Activated CD4-positive, alpha-beta T cell treated with anti-CD3 and anti-CD28 coated beads for 4 hours (primary cell): ENCODE measurements around the gene SMYD3.
"Not testable (repeated sequence)": the region's sequence is repeated elsewhere in the genome, so short reads cannot be mapped to it uniquely, and the experiment has no call there.

Experiments
- DNase-seq, 2 donors: peaks; one replicate each; pipeline ENCODE4 v3.0.0-alpha.2; 2020

SMYD3 gene

DNA sequence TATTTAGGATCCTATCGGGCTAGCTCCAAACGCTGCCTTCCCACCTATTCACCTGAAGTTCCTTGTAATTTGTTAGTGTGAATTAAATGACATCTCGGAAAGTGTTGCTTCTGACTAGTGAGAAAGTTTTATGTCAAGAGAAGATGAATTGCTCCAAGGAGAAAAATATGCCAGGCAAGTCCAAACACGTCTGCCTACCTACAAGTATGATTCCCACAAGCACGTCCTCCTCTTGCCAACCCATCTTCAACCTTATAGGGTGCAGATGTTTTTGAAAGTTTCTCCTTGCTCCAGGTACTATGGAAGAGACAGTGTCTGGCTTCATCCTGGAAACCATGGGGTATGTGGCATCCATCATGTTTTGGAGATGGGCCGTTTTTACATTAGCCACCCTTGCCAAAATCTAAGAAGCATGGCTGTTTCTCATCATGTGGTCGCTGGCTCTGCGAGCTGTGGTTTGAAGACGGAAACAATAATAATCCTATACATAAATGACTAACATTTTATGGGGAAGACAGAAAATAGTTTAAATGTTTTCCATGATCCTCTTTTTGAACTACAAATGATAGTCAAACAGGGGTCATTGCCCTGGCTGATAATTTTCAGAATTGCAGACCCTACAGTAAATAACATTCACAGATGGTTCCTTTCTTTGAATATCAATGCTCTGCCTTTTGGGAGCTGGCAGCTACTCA, 505.8 kb downstream of the SMYD3 start:
- DNase-seq: no peak

DNA sequence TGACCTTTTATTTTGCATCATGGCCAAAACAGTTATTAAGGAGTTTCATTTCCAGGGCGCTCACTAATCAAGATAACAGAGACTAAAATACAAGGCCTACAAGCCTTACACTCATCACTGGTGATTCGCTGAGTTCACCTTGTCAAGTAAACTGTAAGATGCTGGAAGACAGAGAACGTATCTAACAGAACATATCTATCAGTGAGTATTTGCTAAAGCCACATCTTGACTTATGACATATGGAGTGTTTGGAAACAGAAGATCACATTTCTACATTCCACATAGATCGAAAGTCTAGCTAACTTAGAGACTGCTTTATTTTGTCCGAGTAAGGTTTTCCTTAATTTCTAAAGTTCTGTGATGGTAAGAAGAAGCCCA, 506.5 kb downstream of the SMYD3 start:
- DNase-seq: no peak

DNA sequence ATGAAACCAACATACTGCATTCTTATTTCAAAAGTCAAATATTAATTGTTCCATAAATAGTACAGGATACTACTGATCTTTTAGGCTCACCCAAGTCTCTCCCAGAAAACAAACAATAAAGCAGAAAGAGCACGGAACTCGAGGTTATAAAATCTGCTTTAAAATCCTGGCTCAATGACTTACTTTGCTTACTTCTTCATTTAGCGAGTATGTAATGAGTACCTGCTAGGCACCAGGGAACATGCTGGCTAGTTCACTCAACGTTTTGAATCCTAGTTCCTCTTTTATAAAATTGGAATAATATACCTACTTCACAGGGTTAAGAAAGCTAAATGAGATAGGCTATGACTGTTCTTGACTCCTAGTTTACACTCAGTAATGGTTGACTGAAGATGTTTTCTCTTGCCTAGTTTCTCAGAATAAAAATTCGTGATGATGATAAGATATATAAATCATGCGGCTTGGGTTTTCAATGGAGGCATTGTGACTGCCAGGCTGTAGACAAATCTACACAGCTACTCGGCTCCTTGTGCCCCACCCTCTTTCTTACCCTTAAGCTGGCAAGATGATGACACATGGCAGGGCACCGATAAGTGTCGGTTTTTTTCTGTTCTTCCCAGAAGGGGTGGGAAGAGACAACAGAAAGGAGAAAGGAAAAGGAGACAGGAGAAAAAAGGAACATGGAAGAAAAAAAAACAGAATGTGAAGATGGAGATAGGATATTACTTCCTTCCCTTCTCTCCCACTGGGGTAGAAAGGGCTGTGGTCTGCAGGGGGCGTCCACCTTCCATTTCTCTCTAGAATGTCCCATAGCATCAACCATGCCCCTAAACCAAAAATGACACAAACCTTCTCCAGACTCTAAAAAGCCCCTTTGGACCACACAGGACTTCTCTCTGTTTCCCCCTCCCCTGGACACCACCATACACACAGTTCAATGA, 507.1 kb downstream of the SMYD3 start:
- no peak for DNase-seq

DNA sequence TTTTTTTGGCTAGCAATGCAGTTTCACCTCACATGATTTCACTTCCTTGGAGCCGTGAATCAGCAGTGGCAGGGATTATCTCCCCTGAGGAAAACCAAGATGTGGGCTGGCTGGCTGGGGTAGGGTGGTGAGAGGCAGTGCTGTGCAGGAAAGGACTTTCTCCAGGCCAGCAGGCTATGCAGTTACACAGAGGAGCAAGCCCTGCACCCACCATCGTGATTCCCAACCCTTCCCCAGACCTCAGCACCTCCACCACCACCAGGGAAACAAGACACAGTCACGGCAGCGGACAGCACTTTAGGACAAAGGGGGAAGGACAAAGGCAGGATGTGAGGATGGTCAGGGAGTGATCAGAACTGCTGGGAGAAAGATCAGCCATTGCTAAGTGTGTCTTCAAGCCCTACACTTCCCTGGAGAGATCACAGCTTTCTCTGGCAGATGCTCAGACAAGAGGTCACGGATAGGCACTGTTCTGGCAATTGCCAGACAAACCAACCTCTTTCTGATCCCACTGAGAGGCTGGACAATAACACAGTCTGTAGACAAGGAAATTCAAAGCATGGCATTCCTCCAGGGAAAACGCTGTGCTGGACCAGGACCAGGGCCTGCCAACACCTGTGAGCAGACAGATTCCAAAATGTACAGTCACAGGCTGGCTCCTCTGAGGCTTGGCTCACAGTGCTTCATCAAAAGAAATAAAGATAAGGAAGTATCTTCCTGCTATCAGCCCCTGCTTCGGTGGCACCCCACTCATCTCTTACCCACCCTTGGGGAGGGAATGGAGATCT, 509.4 kb downstream of the SMYD3 start:
- DNase-seq: no peak

DNA sequence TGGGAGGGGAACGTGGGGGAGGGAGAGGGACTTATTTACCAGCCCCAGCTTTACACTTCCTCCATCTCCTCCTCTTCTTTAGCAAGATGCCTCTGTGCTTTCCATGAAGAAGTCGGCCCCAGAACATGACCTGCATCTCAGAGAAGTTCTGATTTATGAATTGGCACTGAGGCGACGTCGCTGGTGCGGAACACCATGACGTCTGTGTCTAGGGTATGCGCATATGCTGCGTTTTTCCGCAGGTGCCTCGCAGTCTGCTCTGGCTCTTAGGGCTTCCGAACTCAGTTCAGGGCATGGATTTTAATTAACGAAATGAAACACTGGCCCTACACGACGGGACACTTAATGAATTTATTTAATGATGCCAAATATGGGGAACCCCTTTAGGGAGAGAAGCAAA, 510.3 kb downstream of the SMYD3 start:
- DNase-seq: no peak

DNA sequence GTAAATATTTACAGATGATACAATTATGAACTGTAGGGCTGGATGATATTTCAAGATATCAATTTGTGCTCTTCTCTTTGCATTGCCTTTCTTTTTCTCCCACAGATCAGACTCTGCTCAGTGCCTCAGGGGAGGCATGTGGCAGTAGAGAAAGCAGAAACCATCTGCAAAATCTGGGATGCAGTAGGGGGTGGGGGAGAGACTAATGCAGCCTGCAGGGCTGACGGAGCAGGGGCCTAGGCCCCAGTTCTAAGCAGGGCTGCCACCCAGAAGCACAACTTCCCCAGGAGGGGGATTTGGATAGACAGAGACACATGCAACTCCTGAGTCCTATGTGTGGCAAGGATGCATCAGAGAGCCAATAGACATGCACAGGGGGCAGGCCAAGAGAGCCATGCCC, 511.6 kb downstream of the SMYD3 start:
- no peak for DNase-seq

DNA sequence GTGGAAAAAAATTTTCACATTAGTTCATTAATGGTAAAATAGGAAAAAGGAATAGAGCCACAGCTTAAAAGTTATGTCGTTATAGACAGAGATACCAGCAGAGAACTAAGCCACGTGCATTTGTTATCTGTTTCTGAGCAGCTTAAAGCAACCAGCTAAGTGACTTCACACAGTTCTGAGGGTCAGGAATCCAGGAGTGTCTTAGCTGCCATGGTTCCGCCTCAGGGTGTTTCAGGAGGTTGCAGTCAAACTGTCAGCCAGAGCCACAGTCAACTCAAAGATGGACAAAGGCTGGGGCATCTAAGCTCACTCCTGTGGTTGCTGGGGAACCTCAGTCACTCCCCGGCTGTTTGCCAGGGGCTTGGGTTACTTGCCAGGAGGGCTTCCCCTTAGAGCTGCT, 515.8 kb downstream of the SMYD3 start:
- DNase-seq: no peak

DNA sequence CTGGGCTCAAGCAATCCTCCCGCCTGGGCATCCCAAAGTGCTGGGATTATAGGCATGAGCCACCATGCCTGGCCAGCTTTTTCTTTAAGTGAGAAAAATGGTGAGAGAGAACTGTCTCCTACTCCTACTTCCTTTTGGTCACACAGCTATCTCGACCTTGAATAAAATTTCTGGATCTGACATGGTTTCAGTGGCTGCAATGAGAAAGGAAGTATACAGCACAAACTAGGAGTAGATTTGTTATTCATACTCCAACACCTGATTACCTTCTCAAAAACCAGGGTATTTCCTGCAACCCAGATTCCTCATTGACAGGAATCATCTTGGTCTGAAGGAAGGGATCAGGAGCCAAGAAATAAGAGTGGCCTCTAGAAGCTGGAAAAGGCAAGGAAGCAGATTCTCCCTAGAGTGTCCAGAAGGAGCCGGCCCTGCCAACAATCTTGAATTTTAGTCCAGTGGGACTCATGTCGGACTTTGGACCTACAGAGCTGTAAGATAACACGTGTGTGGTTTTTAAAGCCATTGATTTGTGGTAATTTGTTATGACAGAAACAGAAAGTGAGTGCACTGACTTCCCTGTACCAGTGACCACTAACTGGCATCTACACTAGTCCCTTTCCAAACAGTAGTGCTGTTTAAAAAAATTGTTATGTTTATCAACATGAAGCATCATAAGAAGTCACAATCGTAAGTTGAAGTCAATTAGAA, 516.6 kb downstream of the SMYD3 start:
- no peak for DNase-seq

DNA sequence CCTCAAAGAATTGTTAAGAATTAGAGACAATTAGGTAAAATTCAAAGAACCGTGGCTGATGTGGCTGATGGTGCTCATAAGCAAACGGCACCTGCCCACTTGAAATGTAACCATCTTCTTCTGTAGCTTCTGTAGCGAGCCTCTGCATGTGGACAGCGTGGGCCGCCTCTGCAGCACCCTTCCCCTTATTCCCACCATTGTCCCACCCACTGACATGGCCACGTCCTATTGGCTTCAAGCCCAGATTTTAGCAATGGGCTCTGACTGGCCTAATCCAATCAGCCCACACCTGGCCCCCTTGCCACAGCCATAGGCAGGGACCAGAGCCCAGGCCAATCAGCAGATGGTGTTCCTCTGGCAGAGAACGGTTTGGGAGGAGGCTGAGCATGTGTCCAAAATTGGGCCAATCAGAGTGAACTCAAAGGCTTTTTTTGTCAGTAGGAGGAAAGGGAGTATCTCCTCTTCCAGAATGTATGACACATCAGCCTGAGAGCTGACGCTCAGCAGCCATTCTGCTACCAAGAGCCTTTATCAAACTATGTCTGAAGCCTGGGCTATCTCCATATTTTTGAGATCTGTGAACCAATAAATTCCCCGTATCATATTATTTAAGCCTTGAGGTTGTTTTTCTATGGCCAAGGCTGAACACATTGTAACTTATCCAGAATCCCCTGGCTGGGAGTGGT, 518.5 kb downstream of the SMYD3 start:
- no peak for DNase-seq

DNA sequence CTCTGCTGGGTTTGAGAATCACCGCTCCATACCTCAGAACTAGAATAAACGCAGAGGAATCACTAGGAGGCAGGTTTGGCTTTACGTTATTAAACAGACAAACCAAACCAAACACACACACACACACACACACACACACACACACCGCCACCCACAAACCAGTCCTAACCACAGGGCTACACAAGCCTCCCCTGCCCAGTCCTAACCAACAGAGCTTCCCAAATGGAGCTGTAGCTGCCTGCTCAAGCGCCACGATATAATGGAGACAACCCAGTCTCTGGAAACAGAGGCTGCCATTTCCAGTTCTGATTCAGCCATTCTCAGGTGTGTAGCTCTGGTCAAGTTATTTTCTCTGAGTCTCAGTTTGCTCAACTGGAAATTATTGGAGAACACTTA, 519.1 kb downstream of the SMYD3 start:
- no peak for DNase-seq

DNA sequence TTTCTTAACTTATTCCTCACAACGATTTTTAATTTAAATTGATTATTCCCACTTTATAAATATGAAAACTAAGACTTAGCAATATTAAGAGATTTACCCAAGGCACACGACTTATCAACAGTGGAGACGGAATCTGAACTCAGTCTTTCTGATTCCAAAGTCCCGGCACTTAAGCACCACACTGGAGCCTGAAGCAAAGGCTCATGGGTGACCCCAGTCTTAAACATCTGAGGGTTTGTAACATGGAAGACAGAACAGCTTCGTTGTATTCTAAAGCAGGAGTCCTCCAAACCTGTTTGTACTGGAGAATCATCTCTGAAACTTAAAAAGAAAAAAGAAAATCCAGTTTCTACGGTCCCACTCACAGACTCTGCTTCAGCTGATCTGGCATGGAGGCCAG, 519.5 kb downstream of the SMYD3 start:
- no peak for DNase-seq

DNA sequence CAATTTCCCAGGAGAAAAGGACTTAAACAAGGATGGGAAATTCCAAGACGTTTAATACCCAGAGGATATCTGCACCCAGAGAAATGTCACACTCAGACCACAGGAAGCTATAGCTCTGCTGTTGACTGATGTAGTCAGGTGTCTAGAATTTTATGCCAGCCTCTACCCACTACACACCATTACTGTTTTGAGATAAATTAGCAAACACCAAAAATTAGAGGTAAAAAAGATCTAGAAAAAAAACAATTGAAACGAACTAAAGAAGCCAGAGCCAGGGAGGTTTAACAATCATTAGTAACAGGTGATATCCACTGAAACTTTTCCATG, 519.9 kb downstream of the SMYD3 start:
- DNase-seq: no peak

DNA sequence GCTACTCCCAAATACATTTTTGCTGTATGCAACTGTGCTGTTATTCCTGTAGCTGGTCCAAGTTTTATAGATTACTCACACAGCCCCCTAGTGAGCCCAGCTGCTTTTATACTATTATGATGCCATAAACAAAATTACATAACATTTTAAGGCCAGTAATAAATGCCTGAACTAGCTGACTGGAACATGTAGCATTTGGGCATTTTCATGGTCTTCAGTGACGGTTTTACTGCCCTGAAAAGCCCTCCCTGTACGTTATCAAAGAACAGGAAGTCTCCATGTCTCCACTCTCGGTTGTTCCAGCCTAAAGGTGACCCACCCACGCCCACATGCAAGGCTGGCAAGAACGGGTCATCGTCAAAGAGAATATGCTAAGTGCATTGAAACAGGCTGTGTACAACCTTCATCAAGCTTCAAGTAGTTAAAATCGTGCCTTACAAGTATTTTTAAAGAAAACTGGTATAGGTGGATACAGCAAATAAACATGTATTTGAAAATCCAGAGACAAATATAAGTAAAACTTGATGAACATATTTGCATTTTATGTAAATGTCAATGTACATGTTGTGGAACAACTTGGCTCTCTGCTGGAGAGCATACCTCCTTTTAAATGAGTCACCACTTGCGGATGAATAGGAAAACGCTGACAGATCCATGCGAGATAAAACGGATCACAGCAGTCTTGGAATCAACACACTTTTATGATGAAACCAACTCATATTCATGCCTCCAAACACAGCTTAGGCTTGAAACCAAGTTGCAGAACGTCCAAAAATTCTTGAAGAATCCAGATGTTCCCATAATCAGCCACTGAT, 520.5 kb downstream of the SMYD3 start:
- DNase-seq: no peak

DNA sequence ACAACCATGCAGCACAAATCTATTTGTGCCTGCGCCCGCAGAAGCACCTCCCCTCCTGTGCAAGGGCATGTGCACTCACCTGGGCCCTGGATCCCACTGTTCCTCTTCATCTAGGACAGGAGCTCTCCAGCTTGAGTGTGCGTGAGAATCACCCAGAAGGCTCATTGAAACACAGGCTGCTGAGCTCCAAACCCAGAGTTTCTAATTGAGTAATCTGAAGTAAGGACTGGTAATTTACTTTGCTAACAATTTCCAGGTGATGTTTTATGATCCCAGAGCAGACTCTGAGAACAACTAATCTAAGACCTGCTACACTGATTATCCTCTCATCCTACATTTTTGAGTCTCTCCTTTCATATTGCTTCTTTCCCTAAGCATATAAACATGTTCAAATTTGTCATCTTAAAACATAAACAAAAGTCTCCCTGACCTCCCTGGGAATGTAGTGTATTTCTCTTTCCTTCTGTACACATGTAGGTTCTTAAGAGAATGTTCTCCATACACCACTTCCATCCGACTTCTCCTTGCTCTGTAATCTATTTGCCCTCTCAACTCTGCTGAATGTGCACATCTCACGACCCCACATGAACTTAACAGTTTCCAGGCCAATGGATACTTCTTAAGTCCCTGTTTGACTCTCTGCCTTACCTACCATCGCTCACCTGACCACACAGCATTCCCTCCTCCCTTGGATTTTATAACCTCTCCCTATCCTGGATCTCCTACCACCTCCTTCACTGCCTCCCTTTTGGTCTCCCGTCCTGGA, 522.5 kb downstream of the SMYD3 start:
- DNase-seq: no peak

DNA sequence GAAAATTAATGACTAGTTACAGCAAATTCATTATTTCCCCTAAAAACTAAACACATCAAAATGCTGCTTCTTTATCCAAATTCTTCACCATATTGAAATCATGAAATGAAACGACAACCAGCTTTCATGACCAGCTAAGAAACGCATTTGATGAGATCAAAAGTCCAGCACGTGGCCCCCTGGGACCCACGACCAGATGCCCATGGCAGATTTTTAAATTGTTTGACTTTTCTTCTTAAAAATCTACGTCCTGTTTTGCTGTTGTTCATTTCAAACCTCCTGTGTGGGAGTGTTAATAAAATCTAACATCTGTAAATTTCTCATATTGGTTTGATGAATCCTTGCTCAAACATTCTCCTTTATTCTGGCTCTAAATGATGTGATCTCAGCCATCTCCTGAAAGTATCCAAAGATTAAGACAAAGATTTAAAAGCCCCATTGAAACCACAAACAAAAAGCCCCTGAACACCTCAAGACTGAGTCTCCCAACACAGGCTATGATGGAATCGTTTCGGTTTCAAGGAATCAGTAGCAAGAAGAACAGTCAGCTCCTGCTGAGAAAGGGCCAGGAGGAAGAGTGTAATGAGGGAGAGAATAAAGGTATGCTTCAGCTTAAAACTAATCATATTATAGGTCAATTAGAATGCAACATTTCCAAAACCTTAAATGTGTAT, 523.6 kb downstream of the SMYD3 start:
- no peak for DNase-seq

DNA sequence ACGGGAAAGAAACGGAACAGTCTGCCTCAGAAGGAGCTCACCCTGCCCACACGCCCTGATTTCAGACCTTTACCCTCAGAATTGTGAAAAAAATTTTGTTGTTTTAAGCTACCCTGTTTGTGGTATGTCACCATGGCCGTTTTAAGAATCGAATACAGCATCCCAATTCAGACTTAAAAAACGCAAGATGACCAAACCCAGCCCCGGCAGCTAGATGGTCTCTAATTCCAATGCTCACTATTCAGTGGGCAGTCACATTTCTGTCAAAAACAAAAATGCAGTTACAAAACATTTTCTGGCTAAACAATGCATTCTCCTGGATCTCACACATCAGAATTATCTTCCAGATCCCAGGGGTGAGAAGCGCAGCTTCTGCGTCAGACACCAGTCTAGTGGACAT, 527.5 kb downstream of the SMYD3 start:
- no peak for DNase-seq

DNA sequence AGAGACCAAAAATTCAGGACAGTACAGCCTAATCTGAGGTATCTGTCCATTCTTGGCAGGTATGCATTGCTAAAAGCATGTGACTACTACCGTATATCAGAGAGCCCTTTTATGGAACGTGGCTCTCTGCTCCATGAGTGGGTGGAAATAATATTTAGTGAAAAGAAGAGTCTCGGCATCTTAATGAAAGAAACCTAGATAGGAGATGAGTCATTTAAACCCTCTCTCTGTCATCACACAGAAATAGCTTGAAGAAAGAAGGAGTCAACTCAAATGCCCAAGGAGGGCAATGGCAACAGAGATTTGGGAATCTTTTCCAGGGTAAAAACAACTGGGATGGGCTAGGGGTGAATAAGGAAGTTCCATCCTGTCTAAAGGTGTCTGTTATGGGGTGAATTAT, 528.2 kb downstream of the SMYD3 start:
- no peak for DNase-seq

DNA sequence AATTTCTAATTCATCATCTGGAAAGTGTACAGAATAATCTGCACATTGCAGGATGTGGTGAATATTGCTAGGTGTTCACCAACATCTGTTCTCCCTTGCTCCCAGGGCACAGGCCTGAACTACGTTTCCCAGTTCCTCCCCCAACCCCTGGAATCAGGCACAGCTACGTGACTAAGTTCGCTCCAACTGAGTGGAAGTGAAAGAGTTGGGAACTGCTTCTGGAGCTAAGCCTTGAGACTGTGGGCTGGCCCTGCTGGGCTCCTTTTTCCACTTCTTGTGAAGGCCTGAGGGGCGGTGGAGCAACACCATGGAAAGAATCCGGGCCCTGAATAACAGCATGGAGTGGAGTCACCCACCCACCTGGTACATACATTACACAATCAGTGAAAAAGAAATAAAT, 534.6 kb downstream of the SMYD3 start:
- DNase-seq: no peak

DNA sequence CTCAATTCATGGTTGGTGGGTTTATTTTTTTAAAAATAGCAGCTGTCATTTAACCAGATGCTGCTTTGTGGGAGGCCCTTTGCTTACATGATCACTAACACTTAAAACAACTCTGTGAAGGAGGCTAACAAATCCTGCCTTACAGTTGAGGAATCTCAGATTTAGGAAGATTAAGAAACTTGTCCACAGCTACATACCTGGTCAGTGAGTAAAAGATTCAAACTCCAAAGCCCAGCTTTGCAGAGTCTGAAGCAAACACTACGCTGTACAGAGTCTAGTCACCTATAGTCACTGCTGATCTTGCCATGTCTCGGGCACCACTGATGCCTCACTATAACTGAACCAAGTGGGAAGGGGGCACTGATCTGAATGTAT, 535.4 kb downstream of the SMYD3 start:
- DNase-seq: no peak

DNA sequence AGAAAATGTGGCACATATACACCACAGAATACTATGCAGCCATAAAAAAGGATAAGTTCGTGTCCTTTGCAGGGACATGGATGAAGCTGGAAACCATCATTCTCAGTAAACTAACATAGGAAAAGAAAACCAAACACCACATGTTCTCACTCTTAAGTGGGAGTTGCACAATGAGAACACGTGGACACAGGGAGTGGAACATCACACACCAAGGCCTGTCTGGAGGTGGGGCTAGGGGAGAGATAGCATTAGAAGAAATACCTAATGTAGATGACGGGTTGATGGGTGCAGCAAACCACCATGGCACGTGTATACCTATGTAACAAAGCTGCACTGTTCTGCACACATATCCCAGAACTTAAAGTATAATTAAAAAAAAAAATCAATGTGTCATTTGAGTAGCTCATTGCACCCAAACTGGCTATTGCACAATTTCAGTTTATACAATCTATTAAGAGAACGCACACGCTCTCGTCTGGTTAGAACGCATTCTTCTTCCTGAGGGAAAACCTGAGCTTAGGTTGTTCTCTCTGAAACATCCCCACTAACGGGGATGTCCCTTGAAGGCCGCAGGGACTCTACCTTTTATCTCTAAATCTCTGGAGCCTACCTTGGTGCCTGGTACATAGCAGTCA, 535.9 kb downstream of the SMYD3 start:
- not testable (repeated sequence) for DNase-seq
